Esophagus muscularis mucosa (tissue), 4 donors: ENCODE measurements around the gene RHBDD1. TPM values are rescaled to one million over a fixed set of nuclear protein-coding genes. Genes with fewer than 3 reads are reported as not detected.
A peak's percentile ranks its signal among the peaks of the same experiment; 100 is the strongest.
"Not testable (repeated sequence)": the region's sequence is repeated elsewhere in the genome, so short reads cannot be mapped to it uniquely, and the experiment has no call there.

Source experiments
- DNase-seq: peaks from one replicate; pipeline ENCODE4 v3.0.0-alpha.2; 2017; ENCODE audit errors: extremely low spot score
- H3K27ac ChIP-seq, 4 donors: fragments of 200-600 bp; sonication (generic); replicated peaks in 1 of 4; 1 replicate in 3 of 4; 2 replicates in 1 of 4; pipeline ENCODE4 v1.5.1; 2016 to 2019; ENCODE audit warnings: mild to moderate bottlenecking in 1 of 4
- H3K27me3 ChIP-seq, 4 donors: fragments of 200-600 bp; sonication (generic); one replicate each; pipeline versions ENCODE4 v1.5.1 to v1.6.0; 2016 to 2019
- H3K36me3 ChIP-seq, 4 donors: fragments of 200-600 bp; sonication (generic); one replicate each; pipeline ENCODE4 v1.5.1; 2016 to 2019
- H3K4me1 ChIP-seq, 4 donors: fragments of 200-600 bp; sonication (generic); one replicate each; pipeline ENCODE4 v1.5.1; 2016 to 2019
- H3K4me3 ChIP-seq, 4 donors: fragments of 200-600 bp; sonication (generic); 1 replicate in 2 of 4; 2 replicates in 2 of 4; pipeline ENCODE4 v1.5.1; 2016 to 2019; ENCODE audit warnings: mild to moderate bottlenecking in 4 of 4, moderate library complexity in 1 of 4
- H3K9me3 ChIP-seq, 4 donors: fragments of 200-600 bp; sonication (generic); 1 replicate in 3 of 4; 2 replicates in 1 of 4; pipeline ENCODE4 v1.5.1; 2016 to 2019
- CTCF ChIP-seq, 3 experiments: fragments of 200-600 bp in 2 of 3; fragments of 450-650 bp in 1 of 3; sonication (generic) in 2 of 3; IDR thresholded peaks; one replicate each; pipeline ENCODE4 v1.5.1; 2017 to 2019; ENCODE audit warnings: antibody characterized with exemption in 3 of 3, mild to moderate bottlenecking in 2 of 3, moderate library complexity in 1 of 3
- EP300 ChIP-seq: sonication (generic); formaldehyde crosslinking; IDR thresholded peaks from one replicate; pipeline ENCODE4 v1.6.1; 2017; ENCODE audit warnings: antibody characterized with exemption
- POLR2A ChIP-seq: fragments of 450-650 bp; IDR thresholded peaks from one replicate; pipeline ENCODE4 v1.6.1; 2017; ENCODE audit warnings: antibody characterized with exemption, moderate library complexity, mild to moderate bottlenecking, low read depth
- POLR2AphosphoS5 ChIP-seq, 2 donors: sonication (generic); formaldehyde crosslinking; IDR thresholded peaks; one replicate each; pipeline ENCODE4 v1.6.1; 2017; ENCODE audit warnings: antibody characterized with exemption in 2 of 2
- WGBS: methylation state at CpG from one replicate; pipeline ENCODE4 v1.1.5; 2018; 5-methylcytosine and 5-hydroxymethylcytosine counted together
- intact Hi-C: fragments of 100-400 bp; cut with DNase I; formaldehyde crosslinking; loops from one replicate; pipeline ENCODE4 v1.15.1; 2023
- total RNA-seq, 4 donors: library from RNA; depleted of rRNA; stranded (reverse); fragments of >200 nt; gene quantifications; one replicate each; pipeline versions ENCODE4 v1.1.0 to v1.2.1, GENCODE V29; 2016

The RHBDD1 gene
- total RNA-seq, 4 donors from 2014 or later: 18.3 to 24.9 (median 22.2) TPM

- TF ChIP-seq POLR2A (no peak), CTCF (IDR thresholded peaks at IDR 0.05) (no peak), EP300 (no peak), POLR2AphosphoS5 (IDR thresholded peaks at IDR 0.05) (no peak)
- H3K36me3 ChIP-seq: no peaks in the 10 kb centered on the region
- no peak overlapping the region for H3K27ac ChIP-seq
- WGBS: 77% methylated on average over 2 of the region's 2 CpGs
- no peaks in the 10 kb centered on the region for H3K4me1 ChIP-seq
- DNase-seq: no peak
- intact Hi-C loops: no loop called here
- no peaks in the 10 kb centered on the region for H3K9me3 ChIP-seq
- H3K4me3 ChIP-seq: no peak overlapping the region
- H3K27me3 ChIP-seq: no peaks in the 10 kb centered on the region
Measured at GRCh38 chr2:226828191-226828590, 7.7 kb upstream of the RHBDD1 start.

- Histone ChIP-seq H3K4me3 (no peak overlapping the region), H3K4me1 (peaks cover 4 to 10% (median 6%) of the 10 kb centered on the region in 4 donors), H3K36me3 (no peaks in the 10 kb centered on the region), H3K27ac (no peak overlapping the region), H3K27me3 (no peaks in the 10 kb centered on the region), H3K9me3 (no peaks in the 10 kb centered on the region)
- intact Hi-C loops: loop anchor here (10.0 kb wide), 1 partner anchor 155 kb away; no protein-coding TSS in a partner anchor
- 89% methylated on average over 8 of the region's 8 CpGs for WGBS
- TF ChIP-seq CTCF (IDR thresholded peaks at IDR 0.05) (no peak), POLR2AphosphoS5 (IDR thresholded peaks at IDR 0.05) (no peak), EP300 (no peak), POLR2A (no peak)
- DNase-seq: no peak
Measured at GRCh38 chr2:226829721-226830631, 5.9 kb upstream of the RHBDD1 start.

GRCh38 chr2:226831266-226831665 lies 4.6 kb upstream of the RHBDD1 start:
- DNase-seq: no peak
- no peaks in the 10 kb centered on the region for H3K36me3 ChIP-seq
- no peaks in the 10 kb centered on the region for H3K27me3 ChIP-seq
- no peak overlapping the region for H3K4me3 ChIP-seq
- TF ChIP-seq EP300: no peak
- peaks cover 5 to 16% (median 14%) of the 10 kb centered on the region in 4 donors for H3K4me1 ChIP-seq
- intact Hi-C loops: loop anchor here (10.0 kb wide), 1 partner anchor 154 kb away; no protein-coding TSS in a partner anchor
- H3K27ac ChIP-seq: no peak overlapping the region
- WGBS: 86% methylated on average over 4 of the region's 4 CpGs
- no peaks in the 10 kb centered on the region for H3K9me3 ChIP-seq

- no peak for TF ChIP-seq POLR2AphosphoS5 (IDR thresholded peaks at IDR 0.05)
- TF ChIP-seq EP300: no peak
- no peak for TF ChIP-seq CTCF (IDR thresholded peaks at IDR 0.05)
- TF ChIP-seq POLR2A: no peak
- 97% methylated on average over 1 of the region's 1 CpG for WGBS
- DNase-seq: no peak
- Histone ChIP-seq H3K9me3 (no peaks in the 10 kb centered on the region), H3K4me1 (peaks cover 10 to 22% (median 19%) of the 10 kb centered on the region in 4 donors), H3K4me3 (no peak overlapping the region), H3K27ac (no peak overlapping the region), H3K36me3 (no peaks in the 10 kb centered on the region), H3K27me3 (no peaks in the 10 kb centered on the region)
- intact Hi-C loops: loop anchor here (10.0 kb wide), 1 partner anchor 153 kb away; no protein-coding TSS in a partner anchor
Measured at GRCh38 chr2:226832061-226832460, 3.8 kb upstream of the RHBDD1 start.

GRCh38 chr2:226834880-226835279 lies 974 bp upstream of the RHBDD1 start:
- DNase-seq: not testable (repeated sequence)
- intact Hi-C loops: loop anchor here (10.0 kb wide), 1 partner anchor 150 kb away; no protein-coding TSS in a partner anchor
- WGBS: 98% methylated on average over 18 of the region's 18 CpGs

More at GRCh38 chr2:226834880-226835279, 974 bp upstream of the RHBDD1 start:
- Histone ChIP-seq H3K4me1 (peaks cover 14 to 41% (median 35%) of the 10 kb centered on the region in 4 donors), H3K27ac (peak overlapping the region in 1 of 4 donors; percentile 98), H3K4me3 (peak overlapping the region; percentile 63 to 86 (median 79))
- not testable (repeated sequence) for H3K36me3 ChIP-seq, H3K27me3 ChIP-seq, H3K9me3 ChIP-seq
